Activated CD8-positive, alpha-beta memory T cell treated with anti-CD3 and anti-CD28 coated beads, Interleukin-2, amount 50 U/mL, for 24 hours (primary cell): ENCODE data around the gene MAP3K5.

ENCODE experiments used
- DNase-seq: peaks from one replicate; pipeline ENCODE4 v3.0.0-alpha.2; 2020; ENCODE audit errors: extremely low read depth

MAP3K5 gene

DNA sequence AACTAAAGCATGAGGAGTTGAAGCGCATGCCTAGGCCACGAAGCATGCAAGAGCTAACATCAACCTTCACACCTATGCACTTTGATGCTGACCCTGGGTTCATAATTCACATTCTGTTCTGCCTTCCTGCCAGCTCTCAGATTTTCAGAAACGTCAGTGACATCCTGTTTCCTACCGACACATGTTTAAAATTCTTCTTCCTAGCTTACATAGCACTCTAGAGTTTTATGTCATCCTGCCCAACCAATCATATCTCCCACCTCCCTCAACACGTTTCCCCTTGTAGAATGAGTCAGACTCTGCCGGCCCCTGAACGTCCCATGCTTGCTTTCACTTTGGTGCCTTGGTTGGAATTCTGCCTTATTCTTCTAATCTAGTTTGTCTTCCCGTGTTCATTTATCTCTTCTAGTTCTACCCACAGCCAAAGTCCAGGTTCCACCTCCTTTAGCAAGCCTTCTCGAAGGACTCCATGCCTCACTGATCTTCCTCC lies 144.9 kb downstream of the MAP3K5 start:
- peak; percentile 5 for DNase-seq

DNA sequence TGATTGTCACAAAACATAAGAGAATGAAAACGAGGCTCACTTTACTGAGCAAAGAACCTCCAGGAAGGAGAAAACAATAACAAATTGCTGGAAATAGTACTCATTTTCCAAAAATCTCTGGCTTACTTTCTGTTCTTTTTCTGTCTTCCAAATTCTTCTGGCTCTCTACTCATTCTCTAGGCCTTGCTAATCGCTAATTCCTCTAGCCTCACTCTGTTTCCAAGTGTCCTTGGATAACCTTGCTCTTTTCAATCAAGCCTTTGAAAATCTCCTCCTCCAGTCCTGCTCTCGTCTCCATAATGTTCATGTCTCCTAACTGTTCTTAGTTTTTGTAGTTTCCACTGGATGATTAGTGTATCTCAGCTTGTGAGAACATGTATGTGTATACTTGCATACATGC lies 145.9 kb downstream of the MAP3K5 start:
- no peak for DNase-seq

DNA sequence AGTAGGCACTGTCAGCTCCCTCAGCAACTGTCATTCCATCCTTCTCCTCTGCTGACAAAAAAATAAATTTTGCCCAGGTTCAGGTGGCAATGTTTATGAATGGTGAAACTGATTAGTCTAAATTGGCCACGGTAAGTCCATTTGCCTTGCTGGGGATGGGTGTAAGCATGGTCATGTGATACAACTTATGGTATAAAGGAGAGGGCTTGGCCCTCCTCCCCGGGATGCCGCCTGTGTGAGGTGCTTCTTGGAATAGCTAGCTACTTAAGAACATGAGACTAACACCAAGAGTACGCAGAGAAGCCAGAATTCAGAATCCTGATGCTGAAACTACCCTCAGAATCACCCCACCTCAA lies 147.7 kb downstream of the MAP3K5 start:
- DNase-seq, result no peak

DNA sequence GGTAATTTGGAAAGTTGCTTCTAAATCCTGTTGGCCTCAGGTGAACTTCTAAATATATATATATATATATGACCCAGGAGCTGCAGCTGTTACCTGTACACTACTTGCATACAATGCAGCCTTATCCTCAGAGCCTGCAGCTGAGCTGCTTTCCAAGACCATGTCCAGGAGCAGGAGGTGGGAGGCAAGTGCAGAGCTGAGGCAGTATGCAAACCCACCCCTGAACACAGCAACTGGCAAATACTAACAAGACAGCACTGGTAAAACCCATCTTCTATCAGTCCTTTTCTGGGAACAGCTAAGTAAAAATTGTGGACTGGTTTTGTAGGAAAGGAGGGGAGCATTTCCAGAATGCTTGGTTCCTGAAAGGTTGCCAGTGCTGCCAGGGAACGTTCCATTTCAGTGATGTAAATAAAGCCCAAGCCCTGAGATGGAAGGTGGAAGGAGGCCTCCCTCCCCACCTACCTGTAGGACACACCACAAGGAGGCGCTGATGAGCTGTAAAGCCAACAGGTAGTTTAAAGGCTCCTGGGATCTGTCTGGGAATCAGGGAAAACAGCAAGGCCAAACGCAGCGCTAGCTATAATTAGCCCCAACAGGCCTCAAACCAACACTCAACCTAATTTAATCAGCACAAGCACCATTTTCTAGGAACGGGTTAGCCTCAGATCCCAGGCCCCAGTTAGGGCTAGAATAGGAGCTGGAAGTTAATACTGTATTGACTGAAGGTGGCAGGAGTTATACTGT lies 148.3 kb downstream of the MAP3K5 start:
- peak; percentile 43 for DNase-seq

DNA sequence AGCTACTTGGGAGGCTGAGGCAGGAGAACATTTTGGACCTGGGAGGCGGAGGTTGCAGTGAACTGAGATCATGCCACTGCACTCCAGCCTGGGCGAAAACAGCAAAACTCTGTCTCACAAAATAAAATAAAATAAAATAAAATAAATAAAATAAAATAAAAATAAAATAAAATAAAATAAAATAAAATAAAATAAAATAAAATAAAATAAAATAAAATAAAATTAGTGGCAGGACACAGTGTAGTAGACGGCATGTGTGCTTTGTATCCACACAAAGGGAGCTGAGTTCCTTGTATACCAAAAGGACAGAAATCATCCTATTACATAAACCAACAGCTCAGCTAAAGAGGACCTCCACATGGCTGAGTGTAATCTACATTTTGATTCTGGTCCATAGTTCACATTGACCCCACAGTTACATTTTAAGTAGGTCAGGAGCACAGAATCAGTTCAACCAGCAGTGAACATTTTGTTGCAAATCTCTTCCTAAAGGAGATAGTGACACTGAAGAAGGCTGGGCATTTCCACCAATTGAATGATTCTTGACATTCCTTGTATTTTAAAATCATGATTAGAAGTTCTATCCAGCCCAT lies 150.3 kb downstream of the MAP3K5 start:
- no peak for DNase-seq

DNA sequence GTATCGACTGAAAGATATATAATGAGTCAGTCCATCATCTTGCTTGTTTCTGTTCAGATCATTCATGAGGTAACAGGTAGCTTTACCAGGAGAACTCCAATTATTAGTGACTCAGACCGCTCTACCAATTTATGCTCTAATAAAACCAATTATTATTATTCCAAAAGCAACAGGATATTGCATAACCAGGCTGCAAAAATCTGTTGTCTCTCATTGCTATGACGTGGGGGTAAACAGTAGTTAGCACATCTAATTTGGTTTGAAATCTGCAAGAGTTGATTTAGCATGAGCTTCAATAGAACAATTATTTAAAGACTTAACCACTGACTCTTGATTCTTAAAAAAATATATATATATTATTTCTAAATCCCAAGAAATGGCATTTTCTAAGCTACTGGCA lies 151.1 kb downstream of the MAP3K5 start:
- DNase-seq, result no peak

DNA sequence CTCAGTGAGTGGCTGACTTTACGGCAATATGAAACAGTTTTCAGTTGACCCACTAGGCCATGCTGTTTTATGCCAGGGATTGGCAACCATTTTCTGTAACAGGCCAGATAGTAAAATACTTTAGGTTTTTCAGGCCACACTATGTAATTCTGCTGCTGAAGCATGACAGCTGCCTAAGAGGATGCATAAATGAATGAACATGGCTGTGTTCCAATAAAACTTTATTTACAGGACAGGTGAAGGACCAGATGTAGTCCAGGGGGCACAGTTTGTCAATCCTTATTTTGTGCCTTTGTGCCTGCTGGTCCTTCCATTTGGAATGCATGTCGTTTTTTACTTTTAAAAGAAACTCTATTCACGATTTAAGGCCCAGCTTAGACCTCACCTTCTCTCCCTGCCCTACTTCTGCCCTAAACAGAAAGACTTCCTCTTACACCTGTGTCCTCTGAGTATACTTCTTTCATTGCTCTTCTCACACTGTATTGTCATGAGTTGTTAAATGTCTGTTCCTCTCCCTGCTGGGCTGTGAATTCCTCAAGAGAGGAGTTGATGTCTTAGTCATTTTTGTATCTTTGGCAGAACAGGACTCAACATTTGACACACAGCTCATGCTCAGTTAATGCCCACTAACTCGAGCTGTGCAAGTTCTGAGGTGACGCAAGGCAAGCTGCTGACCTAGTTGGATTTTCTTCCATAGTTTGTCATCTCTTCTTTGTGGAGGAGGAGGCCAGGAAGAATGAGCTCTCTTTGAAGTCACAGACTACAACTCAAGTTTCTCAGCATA lies 152.0 kb downstream of the MAP3K5 start:
- no peak for DNase-seq

DNA sequence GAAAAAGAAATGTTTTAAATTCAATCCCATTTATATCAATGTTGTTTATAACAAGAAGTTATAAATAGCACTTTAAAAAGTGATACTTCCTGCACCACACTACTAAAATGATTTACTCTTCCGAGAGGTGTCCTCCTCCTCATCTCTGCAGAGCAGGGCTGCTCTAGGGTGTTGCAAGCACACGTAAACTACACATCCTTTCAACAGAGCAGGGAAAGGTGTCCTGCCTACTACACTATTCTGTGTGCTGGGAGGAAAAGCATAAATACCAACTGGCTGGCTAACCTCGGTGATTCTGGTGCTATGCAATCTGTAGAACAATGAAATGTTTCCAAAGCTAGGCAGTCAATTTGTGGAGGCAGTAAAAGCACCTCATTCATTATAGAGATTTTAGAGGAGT lies 152.6 kb downstream of the MAP3K5 start:
- DNase-seq, result no peak

DNA sequence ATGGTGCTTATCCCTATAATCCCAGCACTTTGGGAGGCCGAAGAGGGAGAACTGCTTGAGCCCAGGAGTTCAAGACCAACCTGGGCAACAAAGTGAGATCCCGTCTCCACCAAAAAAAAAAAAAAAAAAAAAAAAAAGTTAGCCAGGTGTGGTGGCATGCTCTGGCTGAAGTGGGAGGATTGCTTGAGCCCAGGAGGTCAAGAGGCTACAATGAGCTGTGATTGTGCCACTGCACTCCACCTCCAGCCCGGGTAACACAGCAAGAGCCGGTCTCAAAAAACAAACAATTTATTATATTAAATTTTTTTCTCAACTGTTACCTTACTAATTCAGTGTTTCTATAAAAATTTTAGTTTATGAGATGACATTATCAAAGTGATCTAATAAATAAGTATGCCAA lies 156.7 kb downstream of the MAP3K5 start:
- no peak for DNase-seq

DNA sequence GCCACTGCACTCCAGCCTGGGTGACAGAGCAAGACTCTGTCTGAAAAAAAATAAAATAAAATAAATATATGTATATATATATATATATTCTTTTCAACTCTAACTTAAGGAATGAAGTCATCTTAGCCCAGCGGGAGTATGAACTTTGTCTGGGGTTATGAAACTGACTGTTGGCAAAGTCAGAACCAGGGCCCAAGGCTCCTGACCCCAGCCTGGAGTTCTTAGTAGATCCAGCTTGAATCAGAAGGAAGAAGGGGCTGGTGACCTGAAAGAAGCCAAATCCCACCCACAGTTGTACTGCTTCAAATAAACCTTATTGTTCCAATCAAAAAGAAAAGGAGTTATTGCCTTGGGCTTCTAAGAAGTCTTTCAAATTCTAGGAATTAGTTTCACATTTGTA lies 158.9 kb downstream of the MAP3K5 start:
- no peak for DNase-seq

DNA sequence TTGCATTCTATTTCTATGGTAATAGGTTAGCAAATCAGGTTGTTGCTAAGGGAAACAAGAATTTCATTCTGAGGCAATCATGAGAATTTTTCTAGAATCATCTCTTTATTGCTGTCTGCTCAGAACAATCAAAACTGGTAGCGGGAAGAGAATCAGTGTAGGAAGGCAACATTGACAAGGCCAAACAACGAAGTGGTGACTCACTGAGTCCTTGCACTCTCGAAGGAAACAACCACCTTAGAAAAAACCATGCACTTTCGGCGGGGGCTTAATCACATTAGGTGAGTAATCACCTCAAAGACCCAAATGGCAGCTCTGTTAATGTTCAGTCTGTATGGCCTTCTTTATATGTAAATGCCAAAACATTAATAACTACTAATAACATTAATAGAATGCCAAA lies 163.3 kb downstream of the MAP3K5 start:
- no peak for DNase-seq

DNA sequence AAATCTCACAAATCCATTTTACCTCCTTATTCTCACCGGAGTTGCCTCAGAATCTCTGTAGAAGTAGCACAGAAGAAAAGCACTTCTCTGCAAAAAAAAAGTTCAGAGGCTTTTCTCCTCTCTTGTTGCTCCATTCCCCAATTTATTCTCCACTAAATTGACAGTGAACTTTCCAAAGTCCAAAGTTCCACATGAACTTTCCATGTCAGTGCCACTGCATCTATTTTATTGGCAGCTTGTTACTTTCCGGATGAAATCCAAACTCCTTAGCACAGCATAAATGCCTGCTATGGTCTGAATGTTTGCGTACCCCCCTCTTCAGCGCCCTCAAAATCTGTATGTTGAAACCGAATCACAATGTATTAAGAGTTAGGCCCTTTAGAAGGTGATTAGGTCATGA lies 165.1 kb downstream of the MAP3K5 start:
- DNase-seq, result no peak

DNA sequence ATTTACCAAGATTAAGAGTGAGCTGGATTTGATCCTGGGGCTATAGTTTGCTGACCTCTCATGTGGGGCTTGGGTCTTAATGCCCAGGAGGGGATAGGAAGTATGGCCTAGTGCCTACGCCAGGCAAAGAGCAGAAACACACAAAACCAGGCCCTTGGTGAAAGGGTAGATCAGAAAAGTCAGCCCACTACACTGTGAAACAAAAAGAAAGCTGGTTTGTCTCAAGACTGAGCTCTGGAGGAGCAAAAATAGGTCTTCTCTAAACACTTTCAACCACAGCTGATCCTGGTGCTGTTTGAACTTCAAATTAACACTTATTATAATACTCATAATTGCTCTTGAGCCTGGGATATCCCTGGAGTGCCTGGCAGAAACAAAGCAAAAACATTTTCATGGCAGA lies 167.0 kb downstream of the MAP3K5 start:
- no peak for DNase-seq

DNA sequence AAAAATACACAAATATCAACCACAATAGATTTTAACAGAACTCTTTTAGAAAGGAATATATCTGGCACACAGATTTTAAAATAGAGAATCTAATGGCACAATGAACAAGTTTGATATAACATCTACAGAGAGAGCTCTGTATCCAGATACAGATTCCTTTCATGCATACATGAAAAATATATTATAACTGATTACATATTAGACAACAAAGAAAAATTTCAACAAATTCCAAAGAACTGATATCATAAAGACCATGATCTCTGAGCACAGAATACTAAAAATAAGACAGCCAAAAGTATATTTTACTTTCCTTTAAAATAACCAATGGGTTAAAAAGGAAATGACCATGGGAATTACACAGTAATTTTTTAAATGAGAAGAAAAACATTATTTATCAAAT lies 167.9 kb downstream of the MAP3K5 start:
- no peak for DNase-seq

DNA sequence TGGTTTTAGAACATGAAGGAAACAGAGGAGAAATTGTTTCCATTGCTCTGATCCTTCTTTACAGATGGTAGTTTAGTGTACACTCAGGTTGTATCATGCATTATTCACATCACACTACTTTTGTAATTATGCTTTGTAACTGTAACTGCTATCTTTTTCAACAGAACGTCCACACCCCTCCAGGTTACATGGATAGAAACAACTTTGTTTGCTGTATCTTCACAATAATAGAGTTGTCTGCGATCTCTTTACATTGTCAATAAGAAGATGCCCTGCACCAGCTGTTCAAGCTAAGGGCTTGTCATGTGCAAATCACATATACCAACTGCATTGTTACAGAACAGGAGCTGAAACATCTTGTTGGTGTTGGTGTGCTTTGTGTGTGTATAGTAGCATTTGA lies 174.2 kb downstream of the MAP3K5 start:
- no peak for DNase-seq

DNA sequence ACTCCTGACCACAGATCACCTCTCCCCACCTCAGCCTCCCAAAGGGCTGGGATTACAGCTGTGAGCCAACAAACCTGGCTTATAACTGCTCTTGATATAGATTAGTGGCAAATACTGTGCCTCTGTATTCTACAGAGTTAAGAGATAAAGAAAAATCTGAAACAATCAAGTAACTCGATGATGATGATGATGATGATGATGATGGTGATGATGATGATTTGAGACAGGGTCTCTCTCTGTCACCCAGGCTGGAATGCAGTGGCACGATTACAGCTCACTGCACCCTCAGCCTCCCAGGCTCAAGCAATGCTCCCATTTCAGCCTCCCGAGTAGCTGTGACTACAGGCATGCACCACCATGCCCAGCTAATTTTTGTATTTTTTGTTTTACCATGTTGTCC lies 175.8 kb downstream of the MAP3K5 start:
- DNase-seq, result no peak

DNA sequence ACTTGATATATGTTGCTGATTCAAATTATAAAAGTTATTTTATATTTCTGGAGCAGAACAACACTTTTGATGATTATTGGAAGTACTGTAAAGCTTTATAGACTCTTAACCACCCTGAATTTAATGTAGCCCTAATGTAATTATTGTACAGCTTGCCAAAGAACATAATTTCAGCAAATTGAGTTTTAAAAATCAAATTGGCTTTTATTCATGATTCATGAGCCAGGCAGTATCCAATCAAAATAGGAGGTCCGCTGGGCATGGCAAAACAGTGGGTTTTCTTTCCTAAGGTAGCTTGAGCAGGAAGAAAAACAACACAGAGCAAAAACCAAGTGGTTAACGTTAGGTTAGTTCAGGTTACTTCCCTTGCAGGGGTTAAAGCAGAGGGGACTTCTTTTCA lies 177.3 kb downstream of the MAP3K5 start:
- no peak for DNase-seq

DNA sequence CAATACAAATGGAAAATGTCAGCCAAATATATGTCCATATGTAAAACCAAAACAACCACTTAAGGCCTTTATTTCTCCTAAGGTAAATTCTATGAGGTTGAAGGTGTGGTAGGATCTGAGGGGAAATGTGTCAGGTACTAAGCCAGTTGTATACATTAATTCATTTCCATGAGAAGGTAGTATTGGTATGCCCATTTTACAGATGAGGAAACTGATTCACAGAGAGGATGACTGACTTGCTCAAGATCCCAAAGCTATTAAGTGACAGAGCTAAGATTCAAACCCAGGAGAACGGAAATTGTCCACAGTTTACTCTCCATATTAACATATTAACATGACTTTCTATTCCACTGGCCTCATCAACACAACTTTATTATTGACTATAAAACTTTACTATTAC lies 177.9 kb downstream of the MAP3K5 start:
- no peak for DNase-seq

DNA sequence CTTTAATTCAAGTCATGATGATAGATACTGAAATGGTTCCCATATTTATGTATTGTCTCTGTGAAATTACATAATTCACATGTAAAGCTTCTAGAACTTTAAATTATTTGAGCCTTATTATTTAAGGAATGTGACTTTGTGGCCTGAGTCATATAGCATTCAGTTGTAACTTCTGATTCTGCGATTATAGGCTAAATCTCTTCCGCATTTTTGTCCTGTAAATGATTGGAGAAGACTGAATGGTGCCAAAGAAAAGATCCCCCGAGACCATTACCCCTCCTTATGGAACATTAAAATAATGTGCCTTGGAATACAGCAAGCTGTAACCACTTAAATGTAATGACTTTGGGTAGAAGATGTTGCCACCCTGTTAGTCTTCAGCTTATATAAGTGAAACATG lies 178.8 kb downstream of the MAP3K5 start:
- no peak for DNase-seq

DNA sequence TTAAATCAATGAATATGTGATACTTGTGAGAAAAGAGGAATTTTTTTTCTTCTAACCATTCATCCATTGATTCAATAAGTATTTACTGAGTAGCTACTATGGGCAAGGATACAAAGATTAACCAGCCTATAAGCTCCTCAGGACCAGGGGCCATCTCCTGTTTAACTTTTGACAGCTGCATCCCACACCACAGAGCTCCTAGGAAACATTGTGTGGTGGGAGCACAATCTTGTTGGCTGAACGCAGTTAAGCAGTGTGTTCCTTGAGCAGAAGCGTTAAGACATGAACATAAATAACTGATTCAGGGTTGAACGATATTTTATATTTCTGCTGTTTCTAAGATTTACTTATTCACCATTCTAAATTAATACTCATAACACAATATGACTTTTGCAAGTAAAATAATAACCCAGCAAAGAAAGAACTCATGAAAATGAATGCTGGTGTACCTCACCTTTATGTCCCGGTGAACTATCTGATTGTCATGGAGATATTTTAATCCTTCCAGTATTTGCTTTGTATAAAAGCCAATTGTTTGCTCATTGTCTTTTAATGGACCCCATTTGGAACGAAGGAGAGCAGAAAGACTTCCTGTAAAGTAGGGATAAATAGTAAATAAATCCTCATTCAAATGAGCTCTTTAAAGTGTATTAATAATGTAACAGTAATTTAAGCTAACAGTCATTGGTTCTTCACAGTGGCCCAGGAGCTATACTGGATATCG lies 179.4 kb downstream of the MAP3K5 start:
- no peak for DNase-seq

DNA sequence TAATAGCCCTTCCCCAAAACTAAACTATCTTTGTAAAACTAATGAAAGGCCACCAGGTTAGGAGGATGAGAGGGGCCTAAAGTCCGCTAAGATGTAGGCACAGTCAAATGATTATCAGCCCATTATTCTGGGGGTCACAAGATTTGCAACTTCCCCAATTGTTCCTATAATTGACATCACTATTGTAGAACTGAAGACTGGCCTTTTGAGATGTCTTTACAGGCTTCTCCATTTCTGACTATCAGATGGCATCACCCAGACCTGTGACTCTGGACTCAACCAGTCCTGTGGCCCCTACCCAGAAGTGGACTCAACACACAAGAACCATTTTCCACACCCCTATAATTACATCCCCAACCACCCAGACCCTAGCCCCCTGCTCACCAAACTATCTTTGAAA lies 180.5 kb downstream of the MAP3K5 start:
- no peak for DNase-seq

DNA sequence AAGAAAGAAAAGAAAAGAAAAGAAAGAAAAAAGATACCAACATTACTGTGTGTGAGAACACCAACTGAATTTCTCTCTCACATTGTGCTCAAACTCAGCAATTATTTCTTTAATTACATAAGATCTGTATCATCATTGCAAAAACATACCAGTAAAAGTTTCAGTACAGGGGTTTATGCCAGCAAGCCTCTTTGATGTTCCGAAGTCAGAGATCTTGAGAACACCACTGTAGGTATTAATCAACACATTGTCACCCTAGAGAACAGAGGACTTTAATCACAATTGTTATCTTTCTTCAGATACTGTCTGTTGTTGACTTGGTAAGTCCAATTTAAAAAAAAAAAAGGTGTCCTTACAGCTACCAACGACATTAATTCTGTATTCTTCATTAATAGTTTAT lies 181.1 kb downstream of the MAP3K5 start:
- DNase-seq, result no peak
